ENCODE measurements around the gene TARBP2. TPM values are rescaled to one million over a fixed set of nuclear protein-coding genes. Genes with fewer than 3 reads are reported as not detected.

Gene TARBP2
- polyA plus RNA-seq, 3 donors: 16.6 to 39.4 (median 24.4) TPM

DNA sequence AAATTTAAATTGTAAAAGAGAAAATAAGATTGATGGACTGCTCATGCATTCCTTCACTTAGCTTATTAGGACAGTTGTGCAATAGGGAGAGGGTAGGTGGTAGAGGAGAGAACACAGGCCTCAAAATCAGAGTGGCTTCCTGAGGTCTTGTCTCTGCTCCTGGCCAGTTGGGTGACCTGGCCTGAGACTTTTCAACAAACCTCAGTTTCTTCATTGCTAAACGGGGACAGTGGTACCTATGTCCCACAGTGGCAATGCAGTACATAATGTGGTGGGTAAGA is 4.4 kb upstream of the TARBP2 start:
- Histone ChIP-seq H3K36me3 (replicated peaks in 1 of 2; ENCODE audit: control insufficient read depth in 1 of 2, insufficient read depth in 2 of 2, low read length in 2 of 2) (no peaks in the 10 kb centered on the region), H3K4me3 (replicated peaks in 1 of 3; ENCODE audit: low read depth in 2 of 3, low read length in 3 of 3) (no peak overlapping the region), H3K9me3 (replicated peaks in 1 of 2; ENCODE audit: control insufficient read depth in 1 of 2, insufficient read depth in 1 of 2, low read length in 2 of 2) (no peaks in the 10 kb centered on the region), H2AFZ (ENCODE audit: insufficient read depth, low read depth, low read length, poor library complexity, severe bottlenecking) (no peak overlapping the region), H4K20me1 (ENCODE audit: insufficient read depth, low read length) (no peaks in the 10 kb centered on the region), H3K4me2 (replicated peaks; ENCODE audit: extremely low read depth, low read length, poor library complexity, severe bottlenecking) (no peak overlapping the region), H3K4me1 (ENCODE audit: control insufficient read depth in 1 of 2, insufficient read depth in 2 of 2, low read length in 2 of 2) (peaks cover 59 to 64% of the 10 kb centered on the region in 2 donors), H3K9ac (ENCODE audit: insufficient read depth, low read length, poor library complexity, severe bottlenecking) (no peak overlapping the region), H3K27ac (ENCODE audit: low read depth in 1 of 2, low read length in 2 of 2) (peak overlapping the region in 1 of 2 donors; percentile 33), H3K79me2 (ENCODE audit: insufficient read depth, low read length) (peaks cover 10% of the 10 kb centered on the region), H3K27me3 (ENCODE audit: control insufficient read depth in 2 of 2, insufficient read depth in 2 of 2, low read length in 2 of 2) (no peaks in the 10 kb centered on the region)
- no peaks in the 10 kb centered on the region for H3K36me3 Mint-ChIP-seq
- peaks cover 57% of the 10 kb centered on the region for H3K4me1 Mint-ChIP-seq
- intact Hi-C loops (cut with micrococcal nuclease): no loop called here
- peak overlapping the region in 4 of 7 donors; percentile 12 to 46 (median 18) for H3K27ac Mint-ChIP-seq
- WGBS (ENCODE audit: insufficient coverage): no CpG with 5 or more reads among the region's 1 CpG
- DNase-seq: no peak
- TF ChIP-seq, protein P1, sequence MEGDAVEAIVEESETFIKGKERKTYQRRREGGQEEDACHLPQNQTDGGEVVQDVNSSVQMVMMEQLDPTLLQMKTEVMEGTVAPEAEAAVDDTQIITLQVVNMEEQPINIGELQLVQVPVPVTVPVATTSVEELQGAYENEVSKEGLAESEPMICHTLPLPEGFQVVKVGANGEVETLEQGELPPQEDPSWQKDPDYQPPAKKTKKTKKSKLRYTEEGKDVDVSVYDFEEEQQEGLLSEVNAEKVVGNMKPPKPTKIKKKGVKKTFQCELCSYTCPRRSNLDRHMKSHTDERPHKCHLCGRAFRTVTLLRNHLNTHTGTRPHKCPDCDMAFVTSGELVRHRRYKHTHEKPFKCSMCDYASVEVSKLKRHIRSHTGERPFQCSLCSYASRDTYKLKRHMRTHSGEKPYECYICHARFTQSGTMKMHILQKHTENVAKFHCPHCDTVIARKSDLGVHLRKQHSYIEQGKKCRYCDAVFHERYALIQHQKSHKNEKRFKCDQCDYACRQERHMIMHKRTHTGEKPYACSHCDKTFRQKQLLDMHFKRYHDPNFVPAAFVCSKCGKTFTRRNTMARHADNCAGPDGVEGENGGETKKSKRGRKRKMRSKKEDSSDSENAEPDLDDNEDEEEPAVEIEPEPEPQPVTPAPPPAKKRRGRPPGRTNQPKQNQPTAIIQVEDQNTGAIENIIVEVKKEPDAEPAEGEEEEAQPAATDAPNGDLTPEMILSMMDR (IDR thresholded peaks at IDR 0.05): no peak
- peaks cover 0 to 5% (median 0%) of the 10 kb centered on the region in 3 donors for H3K27me3 Mint-ChIP-seq (ENCODE audit: low read depth in 3 of 3)
- no peaks in the 10 kb centered on the region for H3K9me3 Mint-ChIP-seq
- H3K4me3 Mint-ChIP-seq: no peak overlapping the region

DNA sequence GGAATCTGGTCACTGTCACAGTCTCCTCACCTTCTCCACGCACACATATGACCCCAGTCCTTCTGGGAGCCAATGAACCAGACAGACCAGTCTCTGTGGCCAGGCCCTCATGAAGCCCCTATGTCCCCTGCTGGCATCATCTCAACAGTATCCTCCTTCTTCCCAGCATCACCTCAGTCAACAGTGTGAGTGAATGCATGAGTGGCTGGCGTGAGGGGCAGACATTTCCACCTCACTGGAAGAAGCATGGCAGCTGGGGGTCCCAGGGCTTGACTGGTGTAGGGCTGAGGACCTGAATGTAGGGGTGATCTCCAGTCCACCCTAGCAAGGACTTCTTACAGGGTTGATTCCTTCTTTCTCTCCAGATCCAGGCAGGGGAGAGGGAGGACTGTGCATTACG is 3.6 kb upstream of the TARBP2 start:
- no peaks in the 10 kb centered on the region for H3K9me3 Mint-ChIP-seq
- peaks cover 56% of the 10 kb centered on the region for H3K4me1 Mint-ChIP-seq
- DNase-seq: no peak
- H3K79me2 ChIP-seq (ENCODE audit: insufficient read depth, low read length): peaks cover 17% of the 10 kb centered on the region
- peaks cover 59 to 64% of the 10 kb centered on the region in 2 donors for H3K4me1 ChIP-seq (ENCODE audit: control insufficient read depth in 1 of 2, insufficient read depth in 2 of 2, low read length in 2 of 2)
- WGBS (ENCODE audit: insufficient coverage): 83% methylated on average over 1 of the region's 3 CpGs
- H3K27me3 ChIP-seq (ENCODE audit: control insufficient read depth in 2 of 2, insufficient read depth in 2 of 2, low read length in 2 of 2): no peaks in the 10 kb centered on the region
- no peak overlapping the region for H3K4me3 ChIP-seq (replicated peaks in 1 of 3; ENCODE audit: low read depth in 2 of 3, low read length in 3 of 3)
- H3K4me3 Mint-ChIP-seq: no peak overlapping the region
- no peaks in the 10 kb centered on the region for H3K9me3 ChIP-seq (replicated peaks in 1 of 2; ENCODE audit: control insufficient read depth in 1 of 2, insufficient read depth in 1 of 2, low read length in 2 of 2)
- H3K27ac Mint-ChIP-seq: peak overlapping the region in 1 of 7 donors; percentile 12
- no peaks in the 10 kb centered on the region for H3K36me3 Mint-ChIP-seq
- no peak overlapping the region for H3K9ac ChIP-seq (ENCODE audit: insufficient read depth, low read length, poor library complexity, severe bottlenecking)
- H3K27me3 Mint-ChIP-seq (ENCODE audit: low read depth in 3 of 3): peaks cover 0 to 5% (median 0%) of the 10 kb centered on the region in 3 donors
- H4K20me1 ChIP-seq (ENCODE audit: insufficient read depth, low read length): no peaks in the 10 kb centered on the region
- TF ChIP-seq, protein P1 (IDR thresholded peaks at IDR 0.05): no peak
- no peaks in the 10 kb centered on the region for H3K36me3 ChIP-seq (replicated peaks in 1 of 2; ENCODE audit: control insufficient read depth in 1 of 2, insufficient read depth in 2 of 2, low read length in 2 of 2)
- H3K4me2 ChIP-seq (replicated peaks; ENCODE audit: extremely low read depth, low read length, poor library complexity, severe bottlenecking): no peak overlapping the region
- no peak overlapping the region for H3K27ac ChIP-seq (ENCODE audit: low read depth in 1 of 2, low read length in 2 of 2)
- H2AFZ ChIP-seq (ENCODE audit: insufficient read depth, low read depth, low read length, poor library complexity, severe bottlenecking): no peak overlapping the region
- intact Hi-C loops (cut with micrococcal nuclease): no loop called here

Data from CD14-positive monocyte (primary cell).